Type B pancreatic cell (in vitro differentiated cells): ENCODE measurements around the gene PRPF18. TPM values are rescaled to one million over a fixed set of nuclear protein-coding genes. Genes with fewer than 3 reads are reported as not detected.
A peak's percentile ranks its signal among the peaks of the same experiment; 100 is the strongest.

ENCODE experiments used
- DNase-seq: peaks from one replicate; pipeline ENCODE4 v3.0.0; 2021; ENCODE audit warnings: mixed read lengths; ENCODE audit not compliant: unreplicated experiment; ENCODE audit errors: extremely low spot score
- H3K27ac Mint-ChIP-seq: 2 replicates; pipeline ENCODE4 v1.8.0; 2021; ENCODE audit warnings: mild to moderate bottlenecking, mixed read lengths
- H3K27me3 Mint-ChIP-seq: 2 replicates; pipeline ENCODE4 v1.8.0; 2021; ENCODE audit warnings: mixed read lengths
- H3K36me3 Mint-ChIP-seq: 2 replicates; pipeline ENCODE4 v1.8.0; 2021; ENCODE audit warnings: mixed read lengths
- H3K4me1 Mint-ChIP-seq: one replicate; pipeline ENCODE4 v1.8.0; 2021; ENCODE audit warnings: mixed read lengths; ENCODE audit not compliant: unreplicated experiment
- H3K4me3 Mint-ChIP-seq: 2 replicates; pipeline ENCODE4 v1.8.0; 2021; ENCODE audit warnings: mild to moderate bottlenecking, mixed read lengths
- H3K9me3 Mint-ChIP-seq: 2 replicates; pipeline ENCODE4 v1.8.0; 2021; ENCODE audit warnings: mixed read lengths
- CTCF ChIP-seq: fragments of 200-600 bp; sonication (generic); conservative IDR thresholded peaks from 2 replicates; pipeline ENCODE4 v1.5.0; 2021; ENCODE audit warnings: antibody characterized with exemption, mild to moderate bottlenecking
- total RNA-seq: library from RNA; stranded (reverse); gene quantifications from 2 replicates; pipeline ENCODE4 v1.2.1, GENCODE V29; 2021; ENCODE audit warnings: low replicate concordance

PRPF18 gene
- total RNA-seq, 1 donor from 2014 or later = 16.7 TPM

GRCh38 chr10:13615650-13616300 lies 29.0 kb downstream of the PRPF18 start:
- no peak for DNase-seq
- Mint-ChIP-seq H3K27me3 (no peaks in the 10 kb centered on the region), H3K36me3 (peaks cover 37% of the 10 kb centered on the region), H3K9me3 (no peaks in the 10 kb centered on the region), H3K4me1 (peaks cover 30% of the 10 kb centered on the region), H3K4me3 (peak overlapping the region; percentile 66), H3K27ac (peak overlapping the region; percentile 96)
- no peak for TF ChIP-seq CTCF

- Mint-ChIP-seq H3K27ac (no peak overlapping the region), H3K4me1 (peaks cover 30% of the 10 kb centered on the region), H3K9me3 (no peaks in the 10 kb centered on the region), H3K36me3 (peaks cover 33% of the 10 kb centered on the region), H3K4me3 (no peak overlapping the region), H3K27me3 (no peaks in the 10 kb centered on the region)
- DNase-seq = no peak
- no peak for TF ChIP-seq CTCF
Measured at GRCh38 chr10:13617116-13617515, 30.4 kb downstream of the PRPF18 start.

GRCh38 chr10:13621931-13622330 lies 35.2 kb downstream of the PRPF18 start:
- Mint-ChIP-seq H3K36me3 (peaks cover 34% of the 10 kb centered on the region), H3K27ac (no peak overlapping the region), H3K4me1 (no peaks in the 10 kb centered on the region), H3K27me3 (no peaks in the 10 kb centered on the region), H3K9me3 (no peaks in the 10 kb centered on the region), H3K4me3 (no peak overlapping the region)
- no peak for DNase-seq
- no peak for TF ChIP-seq CTCF

- no peak for TF ChIP-seq CTCF
- DNase-seq = no peak
- H3K4me1 Mint-ChIP-seq = no peaks in the 10 kb centered on the region
- no peak overlapping the region for H3K27ac Mint-ChIP-seq
- no peaks in the 10 kb centered on the region for H3K9me3 Mint-ChIP-seq
- H3K36me3 Mint-ChIP-seq = peaks cover 13% of the 10 kb centered on the region
- no peaks in the 10 kb centered on the region for H3K27me3 Mint-ChIP-seq
- H3K4me3 Mint-ChIP-seq = no peak overlapping the region
Measured at GRCh38 chr10:13624630-13625029, 37.9 kb downstream of the PRPF18 start.

GRCh38 chr10:13627459-13628310 lies 40.9 kb downstream of the PRPF18 start:
- H3K36me3 Mint-ChIP-seq = peaks cover 16% of the 10 kb centered on the region
- no peak for DNase-seq
- no peak overlapping the region for H3K27ac Mint-ChIP-seq
- TF ChIP-seq CTCF = no peak
- H3K4me3 Mint-ChIP-seq = no peak overlapping the region
- H3K9me3 Mint-ChIP-seq = no peaks in the 10 kb centered on the region
- peaks cover 5% of the 10 kb centered on the region for H3K4me1 Mint-ChIP-seq
- H3K27me3 Mint-ChIP-seq = no peaks in the 10 kb centered on the region
